ENCODE measurements around the gene ADO. TPM values are rescaled to one million over a fixed set of nuclear protein-coding genes. Genes with fewer than 3 reads are reported as not detected.

ADO gene
- total RNA-seq, 1 experiment from 2014 or later: 26.2 TPM

- DNase-seq (ENCODE audit: low read depth, low spot score) (no peak), ATAC-seq (no peak)
- Histone ChIP-seq H3K27ac (ENCODE audit: low read depth, low read length) (no peak overlapping the region), H3K9me2 (ENCODE audit: insufficient read depth) (no peaks in the 10 kb centered on the region), H4K20me1 (ENCODE audit: insufficient read depth) (no peaks in the 10 kb centered on the region), H3K36me3 (ENCODE audit: control insufficient read depth in 1 of 2, insufficient read depth in 2 of 2, low read length in 2 of 2) (no peaks in the 10 kb centered on the region), H3K9ac (ENCODE audit: low read length) (no peak overlapping the region), H2AFZ (ENCODE audit: low read depth, low read length, poor library complexity, severe bottlenecking) (no peak overlapping the region), H3K79me2 (ENCODE audit: insufficient read depth, low read length) (no peaks in the 10 kb centered on the region), H3K4me2 (ENCODE audit: low read length) (peak overlapping the region; percentile 29), H3K4me3 (replicated peaks in 1 of 2; ENCODE audit: low read depth in 1 of 2, low read length in 2 of 2) (no peak overlapping the region), H3K9me3 (ENCODE audit: control insufficient read depth in 1 of 2, insufficient read depth in 1 of 2, low read depth in 1 of 2, low read length in 2 of 2) (no peaks in the 10 kb centered on the region), H3K27me3 (ENCODE audit: insufficient read depth, low read length) (no peaks in the 10 kb centered on the region), H3K4me1 (ENCODE audit: control insufficient read depth in 1 of 2, insufficient read depth in 2 of 2, low read length in 2 of 2) (peaks cover 9 to 34% of the 10 kb centered on the region in 2 experiments)
- ChIA-PET CTCF (interaction anchor here (0.9 to 3.9 kb wide), 7 partner anchors 10 to 901 kb away, joined by 3 to 71 read pairs (median 4); partner anchors contain the start of gene ADO), RAD21 (ENCODE audit: low non-redundant PET in 1 of 2, low total read pairs in 2 of 2, uncharacterized antibody in 2 of 2, unreplicated experiment in 2 of 2) (interaction anchor here (0.6 to 1.1 kb wide), 2 partner anchors 18 to 265 kb away, joined by 3 to 4 read pairs; no protein-coding TSS in a partner anchor), POLR2A (interaction anchor here (1.2 kb wide), 1 partner anchor 15 kb away, joined by 5 read pairs; the partner anchor contains the start of gene ADO)
- intact Hi-C loops (cut with micrococcal nuclease): loop anchor here (5.0 kb wide), 5 partner anchors 227 to 893 kb away; partner anchors contain the start of gene NRBF2
- TF ChIP-seq REST (IDR thresholded peaks at IDR 0.05; ENCODE audit: low read depth) (no peak), CEBPB (IDR thresholded peaks at IDR 0.05; ENCODE audit: low read depth) (no peak), ATF3 (IDR thresholded peaks at IDR 0.05) (no peak), ZFX (IDR thresholded peaks at IDR 0.05) (no peak)
- no TSS peak for BruUV-seq (replicated peaks)
Measured at GRCh38 chr10:62819141-62819920, 14.8 kb downstream of the ADO start.
